H1 (cell line): Measurements from ENCODE around the gene CCDC9B. TPM values are rescaled to one million over a fixed set of nuclear protein-coding genes. Genes with fewer than 3 reads are reported as not detected.
A peak's percentile ranks its signal among the peaks of the same experiment; 100 is the strongest.

Experiments used
- ASH2L ChIP-seq: fragments of 200-600, 300-600 bp; sonication (generic); IDR thresholded peaks from one replicate; pipeline ENCODE4 v1.7.1; 2017; ENCODE audit warnings: low read length
- HDAC2 ChIP-seq, 2 experiments: fragments of 300-600 bp in 1 of 2; sonication (generic) in 1 of 2; IDR thresholded peaks; 2 replicates each; pipeline ENCODE4 v1.6.1; 2011 to 2012; ENCODE audit warnings: low read depth in 2 of 2, low read length in 2 of 2, mild to moderate bottlenecking in 2 of 2, moderate library complexity in 2 of 2, borderline replicate concordance in 1 of 2, inconsistent platforms in 1 of 2
- JUN ChIP-seq: IDR thresholded peaks from 2 replicates; pipeline ENCODE4 v1.6.1; 2011; ENCODE audit warnings: low read depth, mild to moderate bottlenecking, improper control_type of control experiment, low read length
- KDM4A ChIP-seq: IDR thresholded peaks from one replicate; pipeline ENCODE4 v1.7.1; 2012; ENCODE audit warnings: low read depth, mild to moderate bottlenecking, moderate library complexity, low read length, inconsistent platforms; ENCODE audit not compliant: severe bottlenecking
- NRF1 ChIP-seq: IDR thresholded peaks from 2 replicates; pipeline ENCODE4 v1.6.1; 2011; ENCODE audit warnings: mild to moderate bottlenecking, low read depth, low read length, improper control_type of control experiment
- RAD21 ChIP-seq, 2 experiments: IDR thresholded peaks in 1 of 2; conservative IDR thresholded peaks in 1 of 2; 2 replicates each; pipeline ENCODE4 v1.6.1; 2011; ENCODE audit warnings: low read depth in 2 of 2, low read length in 2 of 2, improper control_type of control experiment in 1 of 2, inconsistent platforms in 1 of 2, mild to moderate bottlenecking in 1 of 2, moderate library complexity in 1 of 2
- polyA plus RNA-seq, 7 experiments: library from polyadenylated mRNA; depleted of rRNA in 3 of 7; stranded (reverse) in 5 of 7; unstranded in 2 of 7; fragments of >200 nt in 5 of 7; fragments of 200-250 nt in 2 of 7; gene quantifications; 1 replicate in 5 of 7; 2 replicates in 1 of 7; 4 replicates in 1 of 7; pipeline versions ENCODE4 v1.2.1 to v1.2.3, GENCODE V29; 2011 to 2013; ENCODE audit warnings: missing spikeins in 2 of 7, mixed read lengths in 2 of 7
- total RNA-seq: library from RNA; stranded (reverse); fragmentation: NEBNext Ultra II Directional; extraction: Animal tissue kit (Norgen Biotek cat#: 25700); gene quantifications from 2 replicates; pipeline ENCODE4 v1.2.1, GENCODE V29; 2021
- TF ChIP-seq, protein P1 (sequence below), 3 experiments: IDR thresholded peaks; 1 replicate in 2 of 3; 2 replicates in 1 of 3; pipeline versions ENCODE4 v1.5.1 to v1.6.1; 2011; ENCODE audit warnings: low read length in 3 of 3, mild to moderate bottlenecking in 3 of 3, inconsistent platforms in 2 of 3, low read depth in 1 of 3, moderate library complexity in 1 of 3; ENCODE audit not compliant: insufficient read depth in 1 of 3; ENCODE audit errors: control extremely low read depth in 1 of 3
- TF ChIP-seq, protein P2 (sequence below): IDR thresholded peaks from 2 replicates; pipeline ENCODE4 v1.6.1; 2012; ENCODE audit warnings: inconsistent platforms

CCDC9B gene
- total and polyA plus RNA-seq, 2 of the 8 experiments (the other 6 are each of a cell fraction or from before 2014, with no cell fraction given): 0.45 to 0.78 TPM

DNA sequence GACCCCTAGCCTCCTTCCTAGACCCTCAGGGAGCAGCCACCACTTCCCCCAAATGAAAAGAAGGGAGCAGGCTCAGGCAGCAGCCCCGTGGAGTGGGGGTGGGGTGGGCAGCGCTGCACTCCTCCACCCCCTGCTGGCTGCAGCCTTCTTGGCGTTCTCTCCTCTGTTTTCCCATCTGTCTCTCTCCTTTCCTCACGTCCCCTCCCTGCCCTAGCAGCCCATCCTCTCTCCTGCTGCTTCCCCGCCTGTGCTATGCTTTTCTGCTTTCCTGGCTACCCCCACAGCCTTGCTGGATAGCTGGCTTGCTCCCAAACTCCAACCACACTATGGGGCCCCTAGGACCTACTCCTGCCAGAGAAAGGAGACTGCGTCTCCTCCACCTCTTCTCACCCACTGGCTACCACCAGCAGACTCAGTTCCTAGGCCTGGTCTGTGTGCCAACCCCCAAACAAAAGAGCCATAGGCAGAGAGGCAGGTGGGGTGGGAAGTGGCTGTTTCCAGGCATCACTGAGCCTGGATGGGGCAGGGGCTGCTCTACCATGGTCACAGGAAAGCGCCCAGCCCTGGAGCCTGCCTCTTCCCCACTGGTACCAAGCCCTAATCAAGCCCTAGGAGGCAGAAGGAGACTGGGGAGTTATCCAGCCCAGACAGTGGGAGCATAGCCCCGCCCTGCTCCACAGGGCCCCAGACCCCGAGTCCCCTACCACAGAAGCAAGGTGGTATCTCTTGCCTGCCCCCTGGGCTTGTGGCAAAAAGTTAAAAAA lies 13.9 kb upstream of the CCDC9B start (continued):
- TF ChIP-seq, protein P1, sequence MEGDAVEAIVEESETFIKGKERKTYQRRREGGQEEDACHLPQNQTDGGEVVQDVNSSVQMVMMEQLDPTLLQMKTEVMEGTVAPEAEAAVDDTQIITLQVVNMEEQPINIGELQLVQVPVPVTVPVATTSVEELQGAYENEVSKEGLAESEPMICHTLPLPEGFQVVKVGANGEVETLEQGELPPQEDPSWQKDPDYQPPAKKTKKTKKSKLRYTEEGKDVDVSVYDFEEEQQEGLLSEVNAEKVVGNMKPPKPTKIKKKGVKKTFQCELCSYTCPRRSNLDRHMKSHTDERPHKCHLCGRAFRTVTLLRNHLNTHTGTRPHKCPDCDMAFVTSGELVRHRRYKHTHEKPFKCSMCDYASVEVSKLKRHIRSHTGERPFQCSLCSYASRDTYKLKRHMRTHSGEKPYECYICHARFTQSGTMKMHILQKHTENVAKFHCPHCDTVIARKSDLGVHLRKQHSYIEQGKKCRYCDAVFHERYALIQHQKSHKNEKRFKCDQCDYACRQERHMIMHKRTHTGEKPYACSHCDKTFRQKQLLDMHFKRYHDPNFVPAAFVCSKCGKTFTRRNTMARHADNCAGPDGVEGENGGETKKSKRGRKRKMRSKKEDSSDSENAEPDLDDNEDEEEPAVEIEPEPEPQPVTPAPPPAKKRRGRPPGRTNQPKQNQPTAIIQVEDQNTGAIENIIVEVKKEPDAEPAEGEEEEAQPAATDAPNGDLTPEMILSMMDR (IDR thresholded peaks at IDR 0.05; ENCODE audit: control extremely low read depth in 1 of 3, insufficient read depth in 1 of 3, low read depth in 1 of 3, low read length in 3 of 3): peak; percentile 17 to 46 (median 38); a peak in 2 of 4 replicates
- TF ChIP-seq JUN: no peak
- TF ChIP-seq ASH2L: no peak
- no peak for TF ChIP-seq HDAC2 (IDR thresholded peaks at IDR 0.05; ENCODE audit: borderline replicate concordance in 1 of 2, low read depth in 2 of 2, low read length in 2 of 2)
- no peak for TF ChIP-seq KDM4A
- 0 out of 4 replicates have a peak, but pooled peaks of 1 of the 2 experiments have one; percentile 5 for TF ChIP-seq RAD21 (IDR thresholded peaks at IDR 0.05 in 1 of 2, conservative IDR thresholded peaks at IDR 0.05 in 1 of 2; ENCODE audit: low read depth in 2 of 2, low read length in 2 of 2)
- TF ChIP-seq NRF1: no peak
- TF ChIP-seq, protein P2, sequence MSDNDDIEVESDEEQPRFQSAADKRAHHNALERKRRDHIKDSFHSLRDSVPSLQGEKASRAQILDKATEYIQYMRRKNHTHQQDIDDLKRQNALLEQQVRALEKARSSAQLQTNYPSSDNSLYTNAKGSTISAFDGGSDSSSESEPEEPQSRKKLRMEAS: 0 out of 2 replicates have a peak, but pooled peaks have one; percentile 35
